Tibial artery (tissue), 4 donors: ENCODE data around the gene FIGNL2.

Experiments
- DNase-seq, 2 donors: peaks; one replicate each; pipeline ENCODE4 v3.0.0-alpha.2; 2019
- H3K27ac ChIP-seq, 2 donors: fragments of 200-600 bp; sonication (generic) in 1 of 2; 1 replicate in 1 of 2; 2 replicates in 1 of 2; pipeline ENCODE4 v1.5.1; 2018 to 2019; ENCODE audit warnings: mild to moderate bottlenecking in 1 of 2
- H3K27me3 ChIP-seq, 2 donors: fragments of 200-600 bp; sonication (generic) in 1 of 2; one replicate each; pipeline versions ENCODE4 v1.5.1 to v1.6.0; 2016 to 2019
- H3K36me3 ChIP-seq, 3 donors: fragments of 200-600 bp; sonication (generic) in 2 of 3; one replicate each; pipeline ENCODE4 v1.5.1; 2016 to 2019; ENCODE audit warnings: mild to moderate bottlenecking in 2 of 3
- H3K4me1 ChIP-seq, 4 donors: fragments of 200-600 bp; sonication (generic) in 2 of 4; 1 replicate in 3 of 4; 2 replicates in 1 of 4; pipeline ENCODE4 v1.5.1; 2016 to 2019
- H3K4me3 ChIP-seq, 2 donors: fragments of 200-600 bp; sonication (generic) in 1 of 2; 1 replicate in 1 of 2; 2 replicates in 1 of 2; pipeline ENCODE4 v1.5.1; 2018 to 2019; ENCODE audit warnings: mild to moderate bottlenecking in 2 of 2
- H3K9me3 ChIP-seq, 3 donors: fragments of 200-600 bp; sonication (generic) in 1 of 3; one replicate each; pipeline ENCODE4 v1.5.1; 2016 to 2019
- intact Hi-C: fragments of 100-400 bp; cut with DNase I; formaldehyde crosslinking; loops from one replicate; pipeline ENCODE4 v1.15.0; 2023; ENCODE audit warnings: low total_unique reads
- TF ChIP-seq, protein P1 (sequence below), 2 experiments: fragments of 200-600 bp in 1 of 2; fragments of 450-650 bp in 1 of 2; IDR thresholded peaks; one replicate each; pipeline ENCODE4 v1.5.1; 2017 to 2019; ENCODE audit warnings: antibody characterized with exemption in 2 of 2, mild to moderate bottlenecking in 1 of 2, moderate library complexity in 1 of 2

FIGNL2 gene

DNA sequence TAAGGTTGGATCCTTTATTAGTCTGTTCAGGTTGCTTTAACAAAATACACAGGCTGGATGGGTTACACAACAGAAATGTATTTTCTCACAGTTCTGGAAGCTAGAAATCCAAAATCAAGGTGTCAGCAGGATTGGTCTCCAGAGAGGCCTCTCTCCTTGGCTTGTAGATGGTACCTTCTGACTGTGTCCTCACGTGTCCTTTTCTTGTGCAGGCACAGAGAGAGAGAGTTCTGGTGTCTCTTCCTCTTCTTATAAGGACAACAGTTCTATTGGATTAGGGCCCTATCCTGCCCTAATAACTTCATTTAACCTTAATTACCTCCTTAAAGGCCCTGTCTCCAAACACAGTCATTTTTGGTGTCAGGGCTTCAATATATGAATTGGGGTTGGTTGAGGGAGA lies 34.8 kb upstream of the FIGNL2 start:
- intact Hi-C loops = no loop called here
- peaks cover 0 to 12% (median 6%) of the 10 kb centered on the region in 4 donors for H3K4me1 ChIP-seq
- H3K36me3 ChIP-seq = no peaks in the 10 kb centered on the region
- H3K27ac ChIP-seq = no peak overlapping the region
- peaks cover 0 to 8% of the 10 kb centered on the region in 2 donors for H3K27me3 ChIP-seq
- DNase-seq = no peak
- H3K4me3 ChIP-seq = no peak overlapping the region
- TF ChIP-seq, protein P1, sequence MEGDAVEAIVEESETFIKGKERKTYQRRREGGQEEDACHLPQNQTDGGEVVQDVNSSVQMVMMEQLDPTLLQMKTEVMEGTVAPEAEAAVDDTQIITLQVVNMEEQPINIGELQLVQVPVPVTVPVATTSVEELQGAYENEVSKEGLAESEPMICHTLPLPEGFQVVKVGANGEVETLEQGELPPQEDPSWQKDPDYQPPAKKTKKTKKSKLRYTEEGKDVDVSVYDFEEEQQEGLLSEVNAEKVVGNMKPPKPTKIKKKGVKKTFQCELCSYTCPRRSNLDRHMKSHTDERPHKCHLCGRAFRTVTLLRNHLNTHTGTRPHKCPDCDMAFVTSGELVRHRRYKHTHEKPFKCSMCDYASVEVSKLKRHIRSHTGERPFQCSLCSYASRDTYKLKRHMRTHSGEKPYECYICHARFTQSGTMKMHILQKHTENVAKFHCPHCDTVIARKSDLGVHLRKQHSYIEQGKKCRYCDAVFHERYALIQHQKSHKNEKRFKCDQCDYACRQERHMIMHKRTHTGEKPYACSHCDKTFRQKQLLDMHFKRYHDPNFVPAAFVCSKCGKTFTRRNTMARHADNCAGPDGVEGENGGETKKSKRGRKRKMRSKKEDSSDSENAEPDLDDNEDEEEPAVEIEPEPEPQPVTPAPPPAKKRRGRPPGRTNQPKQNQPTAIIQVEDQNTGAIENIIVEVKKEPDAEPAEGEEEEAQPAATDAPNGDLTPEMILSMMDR (IDR thresholded peaks at IDR 0.05) = no peak
- no peaks in the 10 kb centered on the region for H3K9me3 ChIP-seq

- no peak overlapping the region for H3K4me3 ChIP-seq
- intact Hi-C loops = no loop called here
- DNase-seq = no peak
These were observed 30.6 kb upstream of the FIGNL2 start for GRCh38 chr12:51879102-51879501.

GRCh38 chr12:51874486-51874885 lies 26.0 kb upstream of the FIGNL2 start:
- Histone ChIP-seq H3K27me3 (peaks cover 0 to 45% of the 10 kb centered on the region in 2 donors), H3K9me3 (no peaks in the 10 kb centered on the region), H3K4me3 (no peak overlapping the region), H3K4me1 (peaks cover 0 to 2% (median under 1%) of the 10 kb centered on the region in 4 donors), H3K36me3 (no peaks in the 10 kb centered on the region), H3K27ac (no peak overlapping the region)
- DNase-seq = no peak
- intact Hi-C loops = no loop called here
- TF ChIP-seq, protein P1 (IDR thresholded peaks at IDR 0.05) = no peak

More at GRCh38 chr12:51879102-51879501, 30.6 kb upstream of the FIGNL2 start:
- TF ChIP-seq, protein P1 (IDR thresholded peaks at IDR 0.05) = no peak
- H3K36me3 ChIP-seq = no peaks in the 10 kb centered on the region
- no peaks in the 10 kb centered on the region for H3K4me1 ChIP-seq
- peaks cover 0 to 12% of the 10 kb centered on the region in 2 donors for H3K27me3 ChIP-seq
- no peak overlapping the region for H3K27ac ChIP-seq
- H3K9me3 ChIP-seq = no peaks in the 10 kb centered on the region

DNA sequence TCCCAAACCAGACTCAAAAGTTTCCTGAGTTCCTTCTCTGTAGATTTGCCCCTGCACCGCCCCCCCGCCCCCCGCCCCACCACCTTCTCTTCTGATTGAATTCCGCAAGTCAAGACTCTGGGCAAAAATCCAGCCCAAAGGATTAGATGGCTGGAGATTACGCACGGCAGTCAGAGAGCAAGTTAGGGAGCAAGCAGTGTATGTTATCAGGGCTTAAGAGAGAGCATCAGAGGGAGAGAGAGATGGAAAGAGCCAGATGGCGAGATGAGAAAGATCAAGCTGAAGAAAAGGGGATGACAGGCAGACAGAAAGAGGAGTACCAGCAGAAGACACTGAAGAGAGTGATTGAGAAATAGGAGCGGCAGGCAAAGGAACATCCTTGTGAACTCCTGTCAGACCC lies 25.5 kb upstream of the FIGNL2 start:
- Histone ChIP-seq H3K27me3 (peaks cover 0 to 50% of the 10 kb centered on the region in 2 donors), H3K4me1 (peaks cover 4 to 7% (median 6%) of the 10 kb centered on the region in 4 donors), H3K9me3 (no peaks in the 10 kb centered on the region), H3K36me3 (no peaks in the 10 kb centered on the region), H3K4me3 (no peak overlapping the region), H3K27ac (no peak overlapping the region)
- intact Hi-C loops = no loop called here
- TF ChIP-seq, protein P1 (IDR thresholded peaks at IDR 0.05) = no peak
- no peak for DNase-seq

- H3K36me3 ChIP-seq = no peaks in the 10 kb centered on the region
- no peak overlapping the region for H3K27ac ChIP-seq
- peaks cover 7 to 12% (median 11%) of the 10 kb centered on the region in 4 donors for H3K4me1 ChIP-seq
- H3K9me3 ChIP-seq = no peaks in the 10 kb centered on the region
- H3K27me3 ChIP-seq = peaks cover 0 to 55% of the 10 kb centered on the region in 2 donors
- intact Hi-C loops = no loop called here
- DNase-seq = no peak
- TF ChIP-seq, protein P1 (IDR thresholded peaks at IDR 0.05) = no peak
- H3K4me3 ChIP-seq = no peak overlapping the region
These were observed 24.9 kb upstream of the FIGNL2 start for GRCh38 chr12:51873251-51873994.
